GM12878 (cell line): ENCODE data around the gene TOMM6. TPM values are rescaled to one million over a fixed set of nuclear protein-coding genes. Genes with fewer than 3 reads are reported as not detected.

Experiments used
- ATAC-seq: fragments of 200-7000 bp; cut with Tn5 transposase; 3 replicates; pipeline ENCODE4 v1.9.1; 2020; ENCODE audit warnings: mild to moderate bottlenecking, moderate library complexity
- BruUV-seq: library from RNA; stranded (reverse); fragments of 400-500 nt; replicated peaks from 2 replicates; lab custom pipeline; 2021; lab: Mats Ljungman, UMichigan
- CTCF ChIA-PET: fragments of 300-600 bp; sonication (Branson Sonifier 250); formaldehyde crosslinking; extraction: SDS; loops from one replicate; lab custom pipeline; 2021; ENCODE audit warnings: inconsistent platforms; lab: Yijun Ruan, JAX
- POLR2A ChIA-PET: fragments of 350-600 bp; formaldehyde crosslinking; extraction: SDS; loops from one replicate; lab custom pipeline; 2021; ENCODE audit warnings: inconsistent platforms; lab: Charles Lee
- RAD21 ChIA-PET: fragments of 300-600 bp; sonication (Branson Sonifier 250); formaldehyde crosslinking; loops from one replicate; lab custom pipeline; 2023; ENCODE audit warnings: antibody characterized with exemption; ENCODE audit not compliant: unreplicated experiment; lab: Charles Lee
- SMC1A ChIA-PET: fragments of 300-600 bp; sonication (Branson Sonifier 250); formaldehyde crosslinking; loops from one replicate; lab custom pipeline; 2023; ENCODE audit not compliant: unreplicated experiment, uncharacterized antibody; lab: Charles Lee
- DNase-seq: peaks from one replicate; pipeline ENCODE4 v3.0.0-alpha.2; 2011; ENCODE audit warnings: low read depth, low spot score
- FAIRE-seq: peaks from 3 replicates; lab custom pipeline; 2011; peaks lifted over from hg19 to GRCh38; lab: Jason Lieb, UNC
- H2AFZ ChIP-seq: 2 replicates; pipeline ENCODE4 v1.6.0; 2011; ENCODE audit warnings: low read depth, low read length, control low read depth; ENCODE audit not compliant: control insufficient read depth
- H3K27ac ChIP-seq: 2 replicates; pipeline ENCODE4 v1.5.1; 2011; ENCODE audit warnings: control low read depth; ENCODE audit not compliant: control insufficient read depth, insufficient read depth
- H3K27me3 ChIP-seq, 2 experiments: replicated peaks in 1 of 2; 2 replicates each; pipeline versions ENCODE4 v1.6.0 to v1.6.1; 2011; ENCODE audit warnings: low read length in 1 of 2; ENCODE audit not compliant: control insufficient read depth in 2 of 2, insufficient read depth in 2 of 2
- H3K36me3 ChIP-seq, 2 experiments: 2 replicates each; pipeline ENCODE4 v1.5.1; 2011; ENCODE audit warnings: low read length in 1 of 2; ENCODE audit not compliant: control insufficient read depth in 2 of 2, insufficient read depth in 2 of 2
- H3K4me1 ChIP-seq: 2 replicates; pipeline ENCODE4 v1.6.1; 2011; ENCODE audit warnings: mild to moderate bottlenecking, low read length, moderate library complexity, mixed read lengths; ENCODE audit not compliant: control insufficient read depth, insufficient read depth
- H3K4me2 ChIP-seq: 2 replicates; pipeline ENCODE4 v1.6.0; 2011; ENCODE audit warnings: control low read depth; ENCODE audit not compliant: control insufficient read depth, insufficient read depth
- H3K4me3 ChIP-seq: fragments of 200-600 bp; sonication (generic); 2 replicates; pipeline ENCODE4 v1.5.1; 2016
- H3K79me2 ChIP-seq: 2 replicates; pipeline ENCODE4 v1.6.0; 2011; ENCODE audit warnings: low read length; ENCODE audit not compliant: control insufficient read depth, insufficient read depth
- H3K9ac ChIP-seq: 2 replicates; pipeline ENCODE4 v1.8.0; 2011; ENCODE audit warnings: low read length, control low read depth, mixed read lengths; ENCODE audit not compliant: control insufficient read depth, insufficient read depth
- H3K9me3 ChIP-seq: replicated peaks from 3 replicates; pipeline ENCODE4 v1.5.1; 2011; ENCODE audit warnings: mild to moderate bottlenecking, low read length; ENCODE audit not compliant: control insufficient read depth, insufficient read depth
- H4K20me1 ChIP-seq: 2 replicates; pipeline ENCODE4 v1.6.0; 2011; ENCODE audit not compliant: control insufficient read depth, insufficient read depth
- FOXK2 ChIP-seq: fragments of 450-650 bp; IDR thresholded peaks from 2 replicates; pipeline ENCODE4 v1.6.1; 2017; ENCODE audit warnings: mild to moderate bottlenecking, moderate library complexity
- MEF2A ChIP-seq: IDR thresholded peaks from 2 replicates; pipeline ENCODE4 v1.6.1; 2011; ENCODE audit warnings: low read depth, mild to moderate bottlenecking, low read length, moderate library complexity; ENCODE audit not compliant: insufficient read depth
- MLLT1 ChIP-seq: fragments of 450-650 bp; IDR thresholded peaks from 2 replicates; pipeline ENCODE4 v1.6.1; 2016; ENCODE audit warnings: mild to moderate bottlenecking
- PAX8 ChIP-seq: fragments of 450-650 bp; IDR thresholded peaks from 2 replicates; pipeline ENCODE4 v1.6.1; 2017; ENCODE audit warnings: mild to moderate bottlenecking, moderate library complexity
- RUNX3 ChIP-seq: IDR thresholded peaks from 2 replicates; pipeline ENCODE4 v1.6.1; 2012; ENCODE audit warnings: low read length, inconsistent platforms
- WGBS: methylation state at CpG from one replicate; pipeline ENCODE4 v1.1.6; 2016; ENCODE audit warnings: low lambda C conversion rate; ENCODE audit not compliant: insufficient replicate concordance, insufficient coverage; ENCODE audit errors: missing lambda C conversion rate; 5-methylcytosine and 5-hydroxymethylcytosine counted together
- in situ Hi-C: fragments of 300-500 bp; cut with MboI; formaldehyde crosslinking; loops from 9 replicates; pipeline ENCODE4 v1.14.3; 2018; ENCODE audit warnings: mixed read lengths
- intact Hi-C: fragments of 100-400 bp; cut with micrococcal nuclease; formaldehyde crosslinking; loops from one replicate; pipeline ENCODE4 v1.14.2; 2022; ENCODE audit not compliant: unreplicated experiment
- polyA plus RNA-seq, 11 experiments: library from polyadenylated mRNA; depleted of rRNA in 4 of 11; unstranded in 6 of 11; stranded (reverse) in 5 of 11; fragments of >200 nt; fragmentation: Nextera tagmentation in 4 of 11; fragmentation: Illumina TruSeq in 1 of 11; extraction: Ambion mirVana in 4 of 11; extraction: Trizol in 1 of 11; gene quantifications; 1 replicate in 1 of 11; 2 replicates in 10 of 11; pipeline versions ENCODE4 v1.2.1 to v1.2.3, GENCODE V29; 2011 to 2016; ENCODE audit warnings: inconsistent platforms in 2 of 11, missing spikeins in 2 of 11, low read depth in 1 of 11
- total RNA-seq, 4 experiments: library from RNA; depleted of rRNA in 3 of 4; stranded (reverse); fragments of >200 nt in 3 of 4; fragmentation: Illumina TruSeq in 1 of 4; extraction: Trizol in 1 of 4; gene quantifications; 2 replicates each; pipeline versions ENCODE4 v1.2.1 to v1.2.3, GENCODE V29; 2013 to 2021

Gene TOMM6
- total and polyA plus RNA-seq, 10 of the 15 experiments (the other 5 are each of a cell fraction or from before 2014, with no cell fraction given): 206 to 746 (median 448) TPM

DNA sequence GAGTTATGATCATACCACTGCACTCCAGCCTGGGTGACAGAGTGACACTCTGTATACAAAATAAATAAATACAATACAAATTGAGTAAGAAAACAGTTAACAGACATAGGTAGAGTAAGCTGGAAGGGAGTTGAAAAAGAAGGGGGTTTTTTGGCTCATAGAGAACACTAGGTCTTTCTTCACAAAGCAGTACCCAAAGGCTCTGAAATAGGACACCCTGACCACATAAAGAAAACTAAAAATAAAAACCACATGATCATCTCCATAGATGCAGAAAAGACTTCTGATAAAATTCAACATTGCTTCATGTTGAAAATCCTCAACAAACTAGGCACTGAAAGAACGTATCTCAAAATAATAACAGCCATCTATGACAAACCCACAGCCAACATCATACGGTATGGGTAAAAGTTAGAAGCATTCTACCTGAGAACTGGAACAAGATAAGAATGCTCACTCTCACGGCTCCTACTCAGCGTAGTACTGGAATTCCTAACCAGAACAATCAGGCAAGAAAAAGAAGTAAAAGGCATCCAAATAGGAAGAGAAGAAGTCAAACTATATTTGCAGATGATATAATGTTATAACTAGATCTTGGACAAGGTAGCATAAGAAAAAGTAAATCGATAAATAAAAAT, 48.6 kb downstream of the TOMM6 start:
- WGBS: 98% methylated on average over 5 of the region's 5 CpGs
- intact Hi-C loops: no loop called here
- no peak overlapping the region for H3K27ac ChIP-seq

More for the DNA sequence above, 48.6 kb downstream of the TOMM6 start:
- no peak overlapping the region for H3K4me2 ChIP-seq
- ATAC-seq (peak; percentile 43; the same call in 2 of the 3 replicates), FAIRE-seq (no peak), DNase-seq (no peak)
- BruUV-seq: no TSS peak
- in situ Hi-C loops: no loop called here
- no peaks in the 10 kb centered on the region for H4K20me1 ChIP-seq
- H3K79me2 ChIP-seq: no peaks in the 10 kb centered on the region
- no peak overlapping the region for H2AFZ ChIP-seq
- RAD21 ChIA-PET: interaction anchor here (0.7 kb wide), 1 partner anchor 85 kb away, joined by 3 read pairs; the partner anchor contains the start of genes BYSL and MED20
- peak; percentile 97 for TF ChIP-seq MLLT1
- TF ChIP-seq PAX8: no peak
- TF ChIP-seq MEF2A: 0 out of 2 replicates have a peak, but pooled peaks have one; percentile 25
- TF ChIP-seq FOXK2: no peak
- peak; percentile 70 for TF ChIP-seq RUNX3
- CTCF ChIA-PET: interaction anchor here (0.6 to 1.5 kb wide), 2 partner anchors 11 to 251 kb away, joined by 3 to 7 read pairs; no protein-coding TSS in a partner anchor
- H3K4me3 ChIP-seq: no peak overlapping the region
- no peaks in the 10 kb centered on the region for H3K36me3 ChIP-seq
- SMC1A ChIA-PET: interaction anchor here (0.6 to 1.3 kb wide), 4 partner anchors 12 to 666 kb away, joined by 3 read pairs; no protein-coding TSS in a partner anchor
- H3K27me3 ChIP-seq: no peaks in the 10 kb centered on the region
- no peaks in the 10 kb centered on the region for H3K9me3 ChIP-seq
- no peaks in the 10 kb centered on the region for H3K4me1 ChIP-seq
- POLR2A ChIA-PET: interaction anchor here (0.6 to 1.0 kb wide), 2 partner anchors 50 to 213 kb away, joined by 3 to 4 read pairs; no protein-coding TSS in a partner anchor
- H3K9ac ChIP-seq: no peak overlapping the region
